ENCODE data around the gene TDRKH. TPM values are rescaled to one million over a fixed set of nuclear protein-coding genes. Genes with fewer than 3 reads are reported as not detected.

The TDRKH gene
- total and polyA plus RNA-seq, 4 donors: 1.5 to 6.7 (median 3.8) TPM

- H3K4me3 ChIP-seq (ENCODE audit: low read depth in 1 of 3, low read length in 3 of 3): no peak overlapping the region
- no peaks in the 10 kb centered on the region for H3K27me3 ChIP-seq (ENCODE audit: control insufficient read depth in 4 of 4, insufficient read depth in 4 of 4, low read length in 3 of 4)
- no peak for TF ChIP-seq MAX (IDR thresholded peaks at IDR 0.05)
- TF ChIP-seq RXRA (IDR thresholded peaks at IDR 0.05): no peak
- TF ChIP-seq HNF4A (conservative IDR thresholded peaks at IDR 0.05): no peak
- no peak for TF ChIP-seq GABPA (IDR thresholded peaks at IDR 0.05 in 1 of 2, conservative IDR thresholded peaks at IDR 0.05 in 1 of 2)
- TF ChIP-seq NR2F2 (IDR thresholded peaks at IDR 0.05): no peak
- TF ChIP-seq YY1 (IDR thresholded peaks at IDR 0.05): no peak
- no peak for TF ChIP-seq CTCF (IDR thresholded peaks at IDR 0.05; ENCODE audit: low read depth, low read length, missing input control)
- no peak for TF ChIP-seq REST (IDR thresholded peaks at IDR 0.05)
- no peak for TF ChIP-seq FOXA1 (IDR thresholded peaks at IDR 0.05)
- TF ChIP-seq FOXA2 (IDR thresholded peaks at IDR 0.05): no peak
- no peak for TF ChIP-seq TAF1 (conservative IDR thresholded peaks at IDR 0.05)
- TF ChIP-seq HNF4G (IDR thresholded peaks at IDR 0.05): no peak
- WGBS: 97% methylated on average over 7 of the region's 7 CpGs
- no peak for DNase-seq (ENCODE audit: low spot score)
- no peak overlapping the region for H3K9ac ChIP-seq (ENCODE audit: low read depth in 1 of 2, low read length in 2 of 2)
- H3K27ac ChIP-seq (ENCODE audit: low read depth in 1 of 2, low read length in 2 of 2): no peak overlapping the region
- peaks cover 3 to 16% (median 13%) of the 10 kb centered on the region in 4 donors for H3K4me1 ChIP-seq (ENCODE audit: control insufficient read depth in 4 of 4, insufficient read depth in 4 of 4, low read length in 3 of 4)
- no peaks in the 10 kb centered on the region for H3K9me3 ChIP-seq (ENCODE audit: control insufficient read depth in 4 of 4, low read length in 3 of 4)
- peaks cover 10 to 47% (median 28%) of the 10 kb centered on the region in 4 donors for H3K36me3 ChIP-seq (ENCODE audit: control insufficient read depth in 4 of 4, insufficient read depth in 3 of 4, low read depth in 1 of 4, low read length in 3 of 4)
These were observed 29.5 kb downstream of the TDRKH start for GRCh38 chr1:151760597-151761385.

GRCh38 chr1:151759241-151759640 lies 31.1 kb downstream of the TDRKH start:
- no peaks in the 10 kb centered on the region for H3K27me3 ChIP-seq (ENCODE audit: control insufficient read depth in 4 of 4, insufficient read depth in 4 of 4, low read length in 3 of 4)
- H3K4me1 ChIP-seq (ENCODE audit: control insufficient read depth in 4 of 4, insufficient read depth in 4 of 4, low read length in 3 of 4): peaks cover 3 to 16% (median 13%) of the 10 kb centered on the region in 4 donors
- TF ChIP-seq MAX (IDR thresholded peaks at IDR 0.05) (no peak), TAF1 (conservative IDR thresholded peaks at IDR 0.05) (no peak), YY1 (IDR thresholded peaks at IDR 0.05) (no peak), NR2F2 (IDR thresholded peaks at IDR 0.05) (no peak)
- no peak overlapping the region for H3K4me3 ChIP-seq (ENCODE audit: low read depth in 1 of 3, low read length in 3 of 3)
- peaks cover 12 to 51% (median 29%) of the 10 kb centered on the region in 4 donors for H3K36me3 ChIP-seq (ENCODE audit: control insufficient read depth in 4 of 4, insufficient read depth in 3 of 4, low read depth in 1 of 4, low read length in 3 of 4)
- no peak for DNase-seq (ENCODE audit: low spot score)
- no peak overlapping the region for H3K27ac ChIP-seq (ENCODE audit: low read depth in 1 of 2, low read length in 2 of 2)
- H3K9ac ChIP-seq (ENCODE audit: low read depth in 1 of 2, low read length in 2 of 2): no peak overlapping the region
- H3K9me3 ChIP-seq (ENCODE audit: control insufficient read depth in 4 of 4, low read length in 3 of 4): no peaks in the 10 kb centered on the region
